ENCODE results near the gene FADS1. TPM values are rescaled to one million over a fixed set of nuclear protein-coding genes. Genes with fewer than 3 reads are reported as not detected.

The FADS1 gene
- total RNA-seq, 4 donors from 2014 or later: 2.2 to 13.8 (median 3.7) TPM

- Histone ChIP-seq H3K9me3 (no peaks in the 10 kb centered on the region), H3K36me3 (no peaks in the 10 kb centered on the region), H3K27me3 (no peaks in the 10 kb centered on the region), H3K4me1 (peaks cover 0 to 10% (median 0%) of the 10 kb centered on the region in 4 donors), H3K27ac (no peak overlapping the region), H3K4me3 (no peak overlapping the region)
- 83% methylated on average over 18 of the region's 18 CpGs; no CpG with 5 or more reads in 1 of the 2 donors for WGBS, 2 donors (ENCODE audit: low coverage in 1 of 2)
- in situ Hi-C loops (cut with MboI; ENCODE audit: low pct_ligation_motif_present in 1 of 4, low pct_unique_long_range_greater_than_20kb in 1 of 4, low sequenced_read_pairs in 3 of 4): no loop called here
- TF ChIP-seq EP300 (IDR thresholded peaks at IDR 0.05; ENCODE audit: low read depth) (no peak), POLR2AphosphoS5 (IDR thresholded peaks at IDR 0.05) (no peak), POLR2A (IDR thresholded peaks at IDR 0.05) (no peak), CTCF (IDR thresholded peaks at IDR 0.05) (no peak)
- DNase-seq: no peak
- intact Hi-C loops (cut with DNase I; ENCODE audit: low total_unique reads): no loop called here
These were observed 43.0 kb downstream of the FADS1 start for GRCh38 chr11:61773809-61774208.

- Histone ChIP-seq H3K9me3 (no peaks in the 10 kb centered on the region), H3K27ac (no peak overlapping the region), H3K36me3 (no peaks in the 10 kb centered on the region), H3K4me1 (peaks cover 0 to 10% (median 0%) of the 10 kb centered on the region in 4 donors), H3K27me3 (no peaks in the 10 kb centered on the region), H3K4me3 (no peak overlapping the region)
- TF ChIP-seq POLR2AphosphoS5 (IDR thresholded peaks at IDR 0.05): no peak
- TF ChIP-seq EP300 (IDR thresholded peaks at IDR 0.05; ENCODE audit: low read depth): no peak
- TF ChIP-seq CTCF (IDR thresholded peaks at IDR 0.05): no peak
- TF ChIP-seq POLR2A (IDR thresholded peaks at IDR 0.05): no peak
- 82% methylated on average over 8 of the region's 10 CpGs; no CpG with 5 or more reads in 1 of the 2 donors for WGBS, 2 donors (ENCODE audit: low coverage in 1 of 2)
- DNase-seq: no peak
- intact Hi-C loops (cut with DNase I; ENCODE audit: low total_unique reads) (no loop called here), in situ Hi-C loops (cut with MboI; ENCODE audit: low pct_ligation_motif_present in 1 of 4, low pct_unique_long_range_greater_than_20kb in 1 of 4, low sequenced_read_pairs in 3 of 4) (no loop called here)
These were observed 43.4 kb downstream of the FADS1 start for GRCh38 chr11:61773356-61773755.

GRCh38 chr11:61771985-61772455 lies 44.8 kb downstream of the FADS1 start:
- Histone ChIP-seq H3K9me3 (no peaks in the 10 kb centered on the region), H3K4me3 (no peak overlapping the region), H3K27me3 (no peaks in the 10 kb centered on the region), H3K4me1 (peaks cover 0 to 4% (median 0%) of the 10 kb centered on the region in 4 donors), H3K27ac (no peak overlapping the region), H3K36me3 (no peaks in the 10 kb centered on the region)
- 68% methylated on average over 6 of the region's 7 CpGs; no CpG with 5 or more reads in 1 of the 2 donors for WGBS, 2 donors (ENCODE audit: low coverage in 1 of 2)
- intact Hi-C loops (cut with DNase I; ENCODE audit: low total_unique reads) (no loop called here), in situ Hi-C loops (cut with MboI; ENCODE audit: low pct_ligation_motif_present in 1 of 4, low pct_unique_long_range_greater_than_20kb in 1 of 4, low sequenced_read_pairs in 3 of 4) (no loop called here)
- no peak for TF ChIP-seq POLR2A (IDR thresholded peaks at IDR 0.05)
- no peak for TF ChIP-seq POLR2AphosphoS5 (IDR thresholded peaks at IDR 0.05)
- TF ChIP-seq CTCF (IDR thresholded peaks at IDR 0.05): no peak
- no peak for TF ChIP-seq EP300 (IDR thresholded peaks at IDR 0.05; ENCODE audit: low read depth)
- no peak for DNase-seq

GRCh38 chr11:61771195-61771894 lies 45.5 kb downstream of the FADS1 start:
- no peaks in the 10 kb centered on the region for H3K27me3 ChIP-seq
- no peak for DNase-seq
- in situ Hi-C loops (cut with MboI; ENCODE audit: low pct_ligation_motif_present in 1 of 4, low pct_unique_long_range_greater_than_20kb in 1 of 4, low sequenced_read_pairs in 3 of 4): no loop called here
- 87 to 100% methylated on average over 1 to 15 of the region's 15 CpGs for WGBS, 2 donors (ENCODE audit: low coverage in 1 of 2)
- H3K9me3 ChIP-seq: no peaks in the 10 kb centered on the region
- peaks cover 0 to 3% (median 0%) of the 10 kb centered on the region in 4 donors for H3K4me1 ChIP-seq
- H3K36me3 ChIP-seq: no peaks in the 10 kb centered on the region
- H3K4me3 ChIP-seq: no peak overlapping the region
- intact Hi-C loops (cut with DNase I; ENCODE audit: low total_unique reads): no loop called here
- no peak overlapping the region for H3K27ac ChIP-seq
- no peak for TF ChIP-seq POLR2AphosphoS5 (IDR thresholded peaks at IDR 0.05)
- TF ChIP-seq CTCF (IDR thresholded peaks at IDR 0.05): no peak
- TF ChIP-seq POLR2A (IDR thresholded peaks at IDR 0.05): no peak
- no peak for TF ChIP-seq EP300 (IDR thresholded peaks at IDR 0.05; ENCODE audit: low read depth)
